ENCODE data around the gene SPTBN1. TPM values are rescaled to one million over a fixed set of nuclear protein-coding genes. Genes with fewer than 3 reads are reported as not detected.

Gene SPTBN1
- total and polyA plus RNA-seq, 2 donors (not counting 3 experiments of a cell fraction or from before 2014, with no cell fraction given) = 63.3 to 320 TPM

GRCh38 chr2:54663424-54664030, 207.4 kb downstream of the SPTBN1 start:
- H3K9me1 ChIP-seq (replicated peaks; ENCODE audit: control insufficient read depth, extremely low read depth, insufficient read depth, low read length) = no peaks in the 10 kb centered on the region
- no peaks in the 10 kb centered on the region for H3K27me3 ChIP-seq (ENCODE audit: control insufficient read depth in 2 of 2, insufficient read depth in 2 of 2, low read length in 2 of 2)
- H3K9me3 ChIP-seq (replicated peaks; ENCODE audit: control insufficient read depth, insufficient read depth, low read length) = no peaks in the 10 kb centered on the region
- no peak overlapping the region for H3K4me2 ChIP-seq (ENCODE audit: insufficient read depth, low read length)
- H3K4me1 ChIP-seq (ENCODE audit: control insufficient read depth, extremely low read depth, insufficient read depth, low read length) = peaks cover 16% of the 10 kb centered on the region
- no peaks in the 10 kb centered on the region for H4K20me1 ChIP-seq (replicated peaks; ENCODE audit: control insufficient read depth, extremely low read depth, insufficient read depth, low read length)
- CTCF ChIA-PET = interaction anchor here (0.8 to 5.2 kb wide), 4 partner anchors 8 to 556 kb away, joined by 3 to 295 read pairs (median 66); no protein-coding TSS in a partner anchor
- no peak overlapping the region for H3K27ac ChIP-seq (ENCODE audit: insufficient read depth, low read depth, low read length)
- H3K36me3 ChIP-seq (ENCODE audit: control insufficient read depth in 2 of 2, extremely low read depth in 1 of 2, insufficient read depth in 2 of 2, low read length in 2 of 2) = peaks cover 56 to 65% of the 10 kb centered on the region in 2 experiments
- no peak for FAIRE-seq
- BruUV-seq (replicated peaks) = no TSS peak
- H3K79me2 ChIP-seq (ENCODE audit: control insufficient read depth, insufficient read depth, low read length) = no peaks in the 10 kb centered on the region
- POLR2A ChIA-PET = no interaction called here
- no peak for TF ChIP-seq FOS (IDR thresholded peaks at IDR 0.05; ENCODE audit: borderline replicate concordance, insufficient read depth, low read length)
- H2AFZ ChIP-seq (ENCODE audit: low read depth, low read length) = no peak overlapping the region
- intact Hi-C loops (cut with micrococcal nuclease) (loop anchor here (2.0 kb wide), 1 partner anchor 175 kb away; no protein-coding TSS in a partner anchor), dilution Hi-C loops (cut with MboI; ENCODE audit: extremely low pct_ligation_motif_present, low sequenced_read_pairs) (no loop called here)
- no peak for DNase-seq (ENCODE audit: low read depth, low spot score)
- H3K9ac ChIP-seq (replicated peaks; ENCODE audit: extremely low read depth, insufficient read depth, low read length) = no peak overlapping the region
- H3K4me3 ChIP-seq (replicated peaks in 1 of 3; ENCODE audit: insufficient read depth in 1 of 3, low read depth in 1 of 3, low read length in 3 of 3) = no peak overlapping the region

GRCh38 chr2:54664238-54664786, 208.2 kb downstream of the SPTBN1 start:
- Histone ChIP-seq H3K4me1 (ENCODE audit: control insufficient read depth, extremely low read depth, insufficient read depth, low read length) (peaks cover 16% of the 10 kb centered on the region), H3K27ac (ENCODE audit: insufficient read depth, low read depth, low read length) (no peak overlapping the region), H3K4me3 (replicated peaks in 1 of 3; ENCODE audit: insufficient read depth in 1 of 3, low read depth in 1 of 3, low read length in 3 of 3) (no peak overlapping the region), H3K9ac (replicated peaks; ENCODE audit: extremely low read depth, insufficient read depth, low read length) (no peak overlapping the region), H3K4me2 (ENCODE audit: insufficient read depth, low read length) (no peak overlapping the region), H2AFZ (ENCODE audit: low read depth, low read length) (no peak overlapping the region), H3K79me2 (ENCODE audit: control insufficient read depth, insufficient read depth, low read length) (no peaks in the 10 kb centered on the region), H4K20me1 (replicated peaks; ENCODE audit: control insufficient read depth, extremely low read depth, insufficient read depth, low read length) (no peaks in the 10 kb centered on the region), H3K27me3 (ENCODE audit: control insufficient read depth in 2 of 2, insufficient read depth in 2 of 2, low read length in 2 of 2) (no peaks in the 10 kb centered on the region), H3K9me3 (replicated peaks; ENCODE audit: control insufficient read depth, insufficient read depth, low read length) (no peaks in the 10 kb centered on the region), H3K36me3 (ENCODE audit: control insufficient read depth in 2 of 2, extremely low read depth in 1 of 2, insufficient read depth in 2 of 2, low read length in 2 of 2) (peaks cover 57 to 62% of the 10 kb centered on the region in 2 experiments), H3K9me1 (replicated peaks; ENCODE audit: control insufficient read depth, extremely low read depth, insufficient read depth, low read length) (no peaks in the 10 kb centered on the region)
- ChIA-PET CTCF (interaction anchor here (1.1 to 5.2 kb wide), 19 partner anchors 12 to 557 kb away, joined by 3 to 295 read pairs (median 8); no protein-coding TSS in a partner anchor), POLR2A (no interaction called here)
- no TSS peak for BruUV-seq (replicated peaks)
- dilution Hi-C loops (cut with MboI; ENCODE audit: extremely low pct_ligation_motif_present, low sequenced_read_pairs) (no loop called here), intact Hi-C loops (cut with micrococcal nuclease) (loop anchor here (2.0 kb wide), 1 partner anchor 174 kb away; no protein-coding TSS in a partner anchor)
- no peak for TF ChIP-seq MYC (IDR thresholded peaks at IDR 0.05; ENCODE audit: low read depth, low read length)
- FAIRE-seq (no peak), DNase-seq (ENCODE audit: low read depth, low spot score) (no peak)
